ENCODE measurements around the gene NFKB2.

NFKB2 gene

DNA sequence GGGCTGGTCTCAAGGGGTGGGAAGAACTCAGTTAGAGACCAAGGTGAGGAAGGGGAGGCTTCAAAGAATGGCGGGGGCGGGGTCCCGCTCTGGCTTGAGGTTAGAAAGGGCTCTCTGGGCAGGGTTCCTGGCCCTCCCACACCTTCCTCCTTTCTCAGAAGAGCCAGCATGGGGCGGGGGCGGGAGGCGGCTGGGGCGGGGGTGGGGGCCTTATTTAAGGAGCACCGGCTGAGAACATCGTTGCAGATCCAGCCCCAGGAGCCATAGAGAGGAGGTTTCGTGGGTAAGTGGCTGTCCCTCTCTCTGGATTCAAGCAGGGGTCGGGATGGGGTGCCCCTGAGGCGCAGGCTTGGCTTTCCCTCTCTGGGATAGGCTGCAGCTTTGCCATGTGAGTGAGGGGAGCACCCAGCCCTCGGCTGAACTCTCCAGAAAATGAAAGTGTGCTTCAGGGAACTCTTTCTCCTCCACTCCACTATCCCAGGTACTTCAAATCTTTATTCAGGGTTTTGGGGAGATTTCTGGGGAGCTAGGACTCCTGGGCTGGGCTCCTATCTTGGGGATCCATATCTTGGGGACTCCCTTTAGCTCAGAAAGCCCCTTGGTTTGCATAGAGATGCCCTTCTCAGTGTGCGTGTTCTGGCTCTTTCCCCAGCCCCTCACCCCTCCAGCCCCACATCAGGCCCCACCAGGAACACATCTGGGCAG is 40.2 kb downstream of the NFKB2 start:
- no peak for DNase-seq (ENCODE audit: extremely low read depth, low read depth)
- TF ChIP-seq, protein P1, sequence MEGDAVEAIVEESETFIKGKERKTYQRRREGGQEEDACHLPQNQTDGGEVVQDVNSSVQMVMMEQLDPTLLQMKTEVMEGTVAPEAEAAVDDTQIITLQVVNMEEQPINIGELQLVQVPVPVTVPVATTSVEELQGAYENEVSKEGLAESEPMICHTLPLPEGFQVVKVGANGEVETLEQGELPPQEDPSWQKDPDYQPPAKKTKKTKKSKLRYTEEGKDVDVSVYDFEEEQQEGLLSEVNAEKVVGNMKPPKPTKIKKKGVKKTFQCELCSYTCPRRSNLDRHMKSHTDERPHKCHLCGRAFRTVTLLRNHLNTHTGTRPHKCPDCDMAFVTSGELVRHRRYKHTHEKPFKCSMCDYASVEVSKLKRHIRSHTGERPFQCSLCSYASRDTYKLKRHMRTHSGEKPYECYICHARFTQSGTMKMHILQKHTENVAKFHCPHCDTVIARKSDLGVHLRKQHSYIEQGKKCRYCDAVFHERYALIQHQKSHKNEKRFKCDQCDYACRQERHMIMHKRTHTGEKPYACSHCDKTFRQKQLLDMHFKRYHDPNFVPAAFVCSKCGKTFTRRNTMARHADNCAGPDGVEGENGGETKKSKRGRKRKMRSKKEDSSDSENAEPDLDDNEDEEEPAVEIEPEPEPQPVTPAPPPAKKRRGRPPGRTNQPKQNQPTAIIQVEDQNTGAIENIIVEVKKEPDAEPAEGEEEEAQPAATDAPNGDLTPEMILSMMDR (IDR thresholded peaks at IDR 0.05; ENCODE audit: low read depth, low read length, missing control alignments): no peak
- H3K4me3 ChIP-seq (replicated peaks; ENCODE audit: low read depth, low read length): peak overlapping the region; percentile 39

DNA sequence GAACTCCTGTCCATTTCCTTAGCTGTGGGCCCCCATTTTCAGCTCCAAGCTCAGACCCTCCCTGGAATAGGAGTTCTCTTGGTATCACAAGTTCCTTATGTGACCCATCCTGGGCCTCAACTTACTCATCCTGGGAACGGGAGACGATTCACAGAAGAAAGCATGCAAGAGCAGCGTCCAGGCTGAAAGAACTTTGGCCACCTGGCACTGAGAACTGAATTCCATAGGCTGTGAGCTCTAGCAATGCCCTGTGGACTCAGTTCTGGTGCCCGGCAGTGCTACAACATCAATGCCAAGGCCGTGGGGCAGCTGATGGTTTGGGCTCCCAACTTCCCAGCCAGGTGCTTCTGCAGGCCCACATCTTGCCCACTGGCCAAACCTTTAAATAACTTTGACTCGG is 40.8 kb downstream of the NFKB2 start:
- TF ChIP-seq, protein P1 (IDR thresholded peaks at IDR 0.05; ENCODE audit: low read depth, low read length, missing control alignments): no peak
- no peak for DNase-seq (ENCODE audit: extremely low read depth, low read depth)
- H3K4me3 ChIP-seq (replicated peaks; ENCODE audit: low read depth, low read length): peak overlapping the region; percentile 39

DNA sequence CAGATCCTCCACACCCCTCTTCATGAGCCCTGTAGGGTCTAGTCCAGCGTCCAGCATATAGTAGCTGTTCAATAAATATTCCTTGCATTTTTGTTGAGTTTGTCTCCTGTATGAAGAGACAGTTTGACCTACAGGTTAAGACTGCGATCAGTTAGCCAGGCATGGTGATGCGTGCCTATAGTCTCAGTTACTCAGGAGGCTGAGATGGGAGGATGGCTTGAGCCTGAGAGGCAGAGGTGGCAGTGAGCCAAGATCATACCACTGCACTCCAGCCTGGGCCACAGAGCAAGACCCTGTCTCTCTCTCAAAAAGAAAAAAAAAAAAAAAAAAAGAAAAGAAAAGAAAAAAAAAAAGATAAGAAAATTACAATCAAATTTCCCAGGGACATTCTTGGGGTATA is 42.0 kb downstream of the NFKB2 start:
- H3K4me3 ChIP-seq (replicated peaks; ENCODE audit: low read depth, low read length): no peak overlapping the region
- TF ChIP-seq, protein P1 (IDR thresholded peaks at IDR 0.05; ENCODE audit: low read depth, low read length, missing control alignments): no peak
- no peak for DNase-seq (ENCODE audit: extremely low read depth, low read depth)

DNA sequence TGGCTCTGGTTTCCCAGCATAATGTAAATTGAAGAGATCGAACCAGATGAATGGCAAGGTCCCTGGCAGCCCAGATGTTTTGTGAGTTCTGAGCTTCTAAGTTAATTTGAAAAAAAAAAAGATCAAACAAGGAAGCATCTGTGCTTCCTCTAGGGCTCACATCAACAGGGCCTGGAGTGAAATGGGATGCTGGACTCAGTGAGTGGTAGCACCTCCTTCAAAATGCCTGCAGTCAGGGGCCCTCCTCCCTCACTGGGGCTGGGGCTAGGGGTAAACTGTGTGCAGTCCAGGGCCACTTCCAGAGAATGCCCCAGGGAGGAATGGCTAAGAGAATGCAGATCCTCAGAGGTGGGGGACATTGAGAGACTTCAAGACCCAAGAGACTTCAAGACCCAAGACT is 42.9 kb downstream of the NFKB2 start:
- no peak overlapping the region for H3K4me3 ChIP-seq (replicated peaks; ENCODE audit: low read depth, low read length)
- TF ChIP-seq, protein P1 (IDR thresholded peaks at IDR 0.05; ENCODE audit: low read depth, low read length, missing control alignments): no peak
- DNase-seq (ENCODE audit: extremely low read depth, low read depth): no peak

DNA sequence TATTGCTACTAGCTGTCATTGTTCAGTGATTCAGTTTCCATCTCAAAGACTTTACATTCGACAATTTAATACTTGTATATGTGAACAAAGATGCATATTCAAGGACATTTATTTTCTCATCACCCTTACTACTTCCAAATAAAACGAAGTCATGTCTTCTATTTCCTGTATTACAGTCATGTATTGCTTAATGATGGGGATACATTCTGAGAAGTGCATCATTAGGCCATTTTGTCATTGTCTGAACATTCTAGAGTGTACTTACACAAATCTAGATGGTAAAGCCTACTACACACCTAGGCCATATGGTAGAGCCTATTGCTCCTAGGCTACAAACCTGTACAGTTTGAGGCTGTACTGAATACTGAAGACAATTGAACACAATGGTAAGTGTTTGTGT is 49.3 kb downstream of the NFKB2 start:
- no peak for DNase-seq (ENCODE audit: extremely low read depth, low read depth)
- TF ChIP-seq, protein P1 (IDR thresholded peaks at IDR 0.05; ENCODE audit: low read depth, low read length, missing control alignments): no peak
- no peak overlapping the region for H3K4me3 ChIP-seq (replicated peaks; ENCODE audit: low read depth, low read length)

DNA sequence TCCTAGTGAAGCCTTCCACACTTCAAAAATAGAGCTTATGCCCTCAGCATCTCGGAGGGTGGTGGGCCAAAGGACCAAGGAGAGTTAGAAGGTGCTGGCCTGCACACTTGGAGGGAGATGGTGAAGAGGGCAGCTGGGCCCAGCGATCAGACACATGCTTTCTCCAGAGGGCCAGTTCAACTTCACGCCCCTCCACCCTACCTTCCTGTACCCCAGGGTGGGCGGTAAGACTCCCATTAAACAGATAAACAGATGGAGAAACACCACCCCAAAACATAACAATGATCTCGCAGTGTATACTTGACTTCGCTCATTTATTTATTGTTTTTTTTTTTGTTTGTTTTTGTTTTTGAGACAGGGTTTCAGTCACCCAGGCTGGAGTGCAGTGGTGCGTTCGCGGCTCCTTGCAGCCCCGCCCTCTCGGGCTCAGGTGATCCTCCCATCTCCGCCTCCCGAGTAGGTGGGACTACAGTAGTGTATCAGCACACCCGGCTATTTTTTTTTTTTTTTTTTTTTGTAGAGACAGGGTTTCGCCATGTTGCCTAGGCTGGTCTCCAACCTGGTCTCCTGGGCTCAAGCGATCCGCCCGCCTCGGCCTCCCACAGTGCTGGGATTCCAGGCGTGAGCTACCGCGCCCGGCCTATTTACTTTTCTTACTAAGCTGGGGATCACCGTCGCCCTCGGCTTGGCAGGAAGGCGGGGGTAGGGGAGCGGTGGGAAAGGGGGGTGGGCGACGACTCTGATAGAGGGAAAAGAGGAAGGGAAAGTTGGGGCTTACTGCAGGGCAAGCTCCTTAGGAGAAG is 54.0 kb downstream of the NFKB2 start:
- H3K4me3 ChIP-seq (replicated peaks; ENCODE audit: low read depth, low read length): peak overlapping the region; percentile 86
- TF ChIP-seq, protein P1 (IDR thresholded peaks at IDR 0.05; ENCODE audit: low read depth, low read length, missing control alignments): no peak
- DNase-seq (ENCODE audit: extremely low read depth, low read depth): no peak

Measured in HFF-Myc (cell line).